ENCODE results near the gene RARRES1. TPM values are rescaled to one million over a fixed set of nuclear protein-coding genes. Genes with fewer than 3 reads are reported as not detected.
"Not testable (repeated sequence)": the region's sequence is repeated elsewhere in the genome, so short reads cannot be mapped to it uniquely, and the experiment has no call there.

RARRES1 gene
- total RNA-seq, 1 donor from 2014 or later, result 1.8 TPM

DNA sequence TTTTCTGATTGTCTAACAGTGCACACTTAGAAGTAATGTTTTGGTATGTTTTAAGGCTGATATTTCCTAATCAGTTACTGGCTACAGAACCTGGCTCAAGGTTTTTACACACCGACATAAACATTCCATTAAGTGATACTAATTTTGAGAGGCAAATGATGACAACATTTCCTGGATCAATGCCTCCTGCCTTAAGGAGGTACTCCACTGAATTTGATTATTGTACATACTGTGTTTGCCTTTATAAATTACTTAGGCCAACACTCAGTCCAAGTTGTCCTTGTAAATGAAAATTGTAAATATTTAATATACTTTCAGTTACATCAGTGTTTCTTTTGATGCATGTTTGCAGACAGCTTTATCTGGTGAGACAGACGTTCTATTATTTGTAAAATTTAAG lies 35.6 kb downstream of the RARRES1 start:
- peak in 1 of 2 donors; percentile 32 for DNase-seq (ENCODE audit: low read depth in 2 of 2)

GRCh38 chr3:158693866-158694456 lies 38.3 kb downstream of the RARRES1 start:
- DNase-seq (ENCODE audit: low read depth in 2 of 2), result not testable (repeated sequence)

GRCh38 chr3:158685159-158685558 lies 47.1 kb downstream of the RARRES1 start:
- peak; percentile 68 to 91 for DNase-seq (ENCODE audit: low read depth in 2 of 2)

DNA sequence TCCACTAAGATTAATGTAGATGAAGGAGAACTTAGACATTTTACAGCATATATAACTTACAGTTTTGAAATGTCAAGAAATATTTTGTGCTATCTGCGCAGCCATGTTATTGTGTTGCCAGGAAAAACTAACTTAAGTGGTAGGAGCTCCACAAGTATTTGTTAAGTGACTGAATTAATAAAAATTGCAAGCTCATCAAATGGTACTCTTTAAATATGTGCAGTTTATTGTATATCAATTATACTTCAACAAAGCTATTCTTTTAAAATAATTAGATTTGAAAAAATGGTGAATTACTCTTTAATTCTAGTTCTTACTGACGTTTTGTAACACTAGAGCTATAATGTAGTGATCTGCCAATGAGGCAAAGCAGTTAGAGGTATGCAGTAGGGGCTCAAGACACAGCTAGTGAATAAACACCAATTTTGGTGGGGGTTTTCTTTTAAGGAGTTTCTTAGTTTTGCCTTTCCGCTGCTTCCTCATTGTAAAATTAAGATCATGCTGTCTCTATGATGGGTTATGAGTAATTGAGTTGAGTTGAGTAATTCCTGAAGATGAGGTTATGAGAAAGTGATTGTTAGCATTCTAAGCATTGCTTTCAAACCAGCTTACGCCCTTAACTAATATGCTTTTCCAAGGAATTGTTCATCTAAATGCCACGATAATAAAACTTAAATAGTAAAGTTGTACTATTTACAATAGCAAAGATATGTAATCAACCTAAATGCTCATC lies 48.9 kb downstream of the RARRES1 start:
- peak in 1 of 2 donors; percentile 19 for DNase-seq (ENCODE audit: low read depth in 2 of 2)

DNA sequence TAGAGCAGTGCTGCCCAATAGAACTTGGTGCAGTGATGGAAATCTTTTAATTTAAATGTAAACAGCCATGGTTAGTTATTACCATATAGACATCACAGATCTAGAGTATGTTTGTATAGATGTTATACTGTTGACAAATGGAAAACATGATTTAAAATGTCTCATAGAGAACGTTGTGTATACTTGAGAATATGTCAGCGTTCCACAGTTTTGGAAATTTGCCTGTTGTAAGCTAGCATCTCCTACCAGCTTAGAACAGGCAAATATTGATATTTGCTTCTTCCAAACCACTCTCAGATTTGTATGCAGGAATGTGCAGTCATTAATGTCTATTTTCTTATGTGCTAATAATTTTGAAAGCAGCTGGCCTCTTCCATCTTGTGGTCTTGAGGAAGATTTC lies 51.4 kb downstream of the RARRES1 start:
- no peak for DNase-seq (ENCODE audit: low read depth in 2 of 2)

GRCh38 chr3:158679547-158680000 lies 52.7 kb downstream of the RARRES1 start:
- peak in 1 of 2 donors; percentile 52 for DNase-seq (ENCODE audit: low read depth in 2 of 2)

- no peak for DNase-seq (ENCODE audit: low read depth in 2 of 2)
These were observed 53.6 kb downstream of the RARRES1 start for GRCh38 chr3:158678687-158679086.

- peak; percentile 80 to 92 for DNase-seq (ENCODE audit: low read depth in 2 of 2)
These were observed 59.8 kb downstream of the RARRES1 start, which contains the start of gene LXN for GRCh38 chr3:158672215-158673176. LXN (minus strand) TSS chr3:158672648; CDS start chr3:158672478, 170 bp downstream.

GRCh38 chr3:158671821-158672214 lies 60.4 kb downstream of the RARRES1 start:
- DNase-seq (ENCODE audit: low read depth in 2 of 2), result peak; percentile 22 to 35

- peak; percentile 35 to 73 for DNase-seq (ENCODE audit: low read depth in 2 of 2)
These were observed 63.8 kb downstream of the RARRES1 start for GRCh38 chr3:158668506-158668905.

- DNase-seq (ENCODE audit: low read depth in 2 of 2), result no peak
These were observed 65.8 kb downstream of the RARRES1 start for GRCh38 chr3:158666416-158666815.

- no peak for DNase-seq (ENCODE audit: low read depth in 2 of 2)
These were observed 68.4 kb downstream of the RARRES1 start for GRCh38 chr3:158663832-158664231.

GRCh38 chr3:158663246-158663645 lies 69.0 kb downstream of the RARRES1 start:
- no peak for DNase-seq (ENCODE audit: low read depth in 2 of 2)

DNA sequence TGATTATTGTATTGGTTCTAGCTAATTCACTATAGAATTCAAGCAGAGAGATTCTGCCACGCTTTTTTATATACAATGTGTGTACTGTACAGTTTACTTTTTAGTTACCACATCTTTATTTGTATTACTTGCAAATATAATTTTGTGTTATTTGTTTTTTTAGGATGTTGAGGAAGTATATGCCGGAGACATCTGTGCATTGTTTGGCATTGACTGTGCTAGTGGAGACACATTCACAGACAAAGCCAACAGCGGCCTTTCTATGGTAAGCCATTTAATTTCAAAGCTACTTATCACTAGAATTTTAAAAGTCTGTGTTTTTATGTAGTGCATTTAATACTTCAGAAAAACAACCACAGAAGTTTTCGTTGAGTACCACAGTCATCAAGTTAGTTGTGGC lies 71.5 kb downstream of the RARRES1 start:
- peak; percentile 83 to 87 for DNase-seq (ENCODE audit: low read depth in 2 of 2)

DNA sequence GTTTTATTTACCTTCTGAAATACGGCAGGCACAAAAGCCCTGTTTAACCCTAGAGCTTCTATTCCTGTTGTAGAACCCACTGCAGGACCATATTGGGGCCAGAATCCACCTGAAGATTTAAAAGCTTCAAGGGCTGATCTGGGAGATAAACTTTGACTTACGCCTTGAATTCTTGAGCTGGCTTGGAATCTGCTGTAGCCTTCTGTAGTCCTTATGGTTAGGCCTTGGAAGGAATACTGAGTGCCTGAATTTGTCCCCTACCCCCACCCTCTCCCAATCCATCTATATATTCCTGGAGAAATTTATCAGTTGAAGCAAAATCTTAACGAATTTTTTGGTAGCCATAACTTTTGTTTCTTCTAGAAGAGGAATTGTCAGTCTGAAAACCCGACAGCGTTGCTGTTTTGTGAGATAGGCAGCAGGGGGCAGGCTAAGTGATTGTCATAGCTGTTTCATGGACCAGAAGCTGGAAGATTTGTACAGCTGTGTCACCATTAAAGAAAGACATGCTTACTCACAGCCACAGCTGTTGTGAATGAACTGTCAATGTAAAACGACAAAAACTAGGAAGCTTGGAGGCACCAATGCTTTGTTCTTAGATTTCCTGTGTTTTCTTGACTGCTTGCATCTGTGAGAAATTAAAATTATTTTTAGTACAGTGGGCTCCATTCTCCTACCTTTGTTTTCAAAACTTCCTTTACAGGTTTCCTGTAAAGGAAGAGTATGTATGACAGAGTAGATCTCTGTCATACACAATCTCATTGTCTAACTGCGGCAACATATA lies 72.6 kb downstream of the RARRES1 start:
- DNase-seq (ENCODE audit: low read depth in 2 of 2), result peak; percentile 97

DNA sequence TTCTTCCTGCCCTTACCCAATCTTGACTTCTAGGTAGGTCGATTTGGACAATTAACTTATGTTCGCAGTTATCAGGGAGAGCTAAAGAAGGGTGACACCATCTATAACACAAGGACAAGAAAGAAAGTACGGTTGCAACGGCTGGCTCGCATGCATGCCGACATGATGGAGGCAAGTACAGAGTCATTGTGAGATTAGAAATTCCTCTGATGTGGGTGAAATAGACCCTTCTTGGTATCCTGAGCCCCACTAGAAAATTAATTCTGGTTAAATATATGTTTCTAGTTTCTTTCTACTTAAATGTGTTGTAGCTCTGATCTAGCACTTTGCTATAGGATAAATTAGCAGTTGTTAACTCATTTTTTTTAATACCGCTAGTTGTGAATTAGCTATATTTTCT lies 73.4 kb downstream of the RARRES1 start:
- DNase-seq (ENCODE audit: low read depth in 2 of 2), result no peak

GRCh38 chr3:158652463-158652862 lies 79.8 kb downstream of the RARRES1 start:
- DNase-seq (ENCODE audit: low read depth in 2 of 2), result peak in 1 of 2 donors; percentile 23

DNA sequence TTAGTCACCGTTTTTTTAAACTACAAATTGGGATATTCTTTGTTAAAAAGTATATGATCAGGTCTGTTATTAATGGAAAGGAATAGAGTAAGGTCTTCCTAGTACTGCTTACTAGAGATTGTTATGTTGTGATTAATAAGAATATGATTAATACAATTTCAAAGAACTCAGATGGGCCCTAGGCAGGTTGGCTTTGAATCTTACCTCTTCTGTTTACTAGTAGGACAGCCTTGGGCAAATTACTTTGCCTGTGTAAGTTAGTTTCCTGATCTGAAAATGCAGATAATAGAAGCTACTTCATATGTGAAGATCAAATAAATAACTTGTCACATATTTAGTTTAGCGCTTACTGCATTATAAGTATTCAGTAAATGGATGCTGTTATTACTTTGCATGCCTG lies 81.1 kb downstream of the RARRES1 start:
- no peak for DNase-seq (ENCODE audit: low read depth in 2 of 2)

- peak; percentile 82 to 86 for DNase-seq (ENCODE audit: low read depth in 2 of 2)
These were observed 82.5 kb downstream of the RARRES1 start for GRCh38 chr3:158649791-158650190.
